Measurements from ENCODE around the gene CLEC1B. TPM values are rescaled to one million over a fixed set of nuclear protein-coding genes. Genes with fewer than 3 reads are reported as not detected.

Gene CLEC1B
- total and polyA plus RNA-seq, 2 donors (not counting 3 experiments of a cell fraction or from before 2014, with no cell fraction given): not detected

DNA sequence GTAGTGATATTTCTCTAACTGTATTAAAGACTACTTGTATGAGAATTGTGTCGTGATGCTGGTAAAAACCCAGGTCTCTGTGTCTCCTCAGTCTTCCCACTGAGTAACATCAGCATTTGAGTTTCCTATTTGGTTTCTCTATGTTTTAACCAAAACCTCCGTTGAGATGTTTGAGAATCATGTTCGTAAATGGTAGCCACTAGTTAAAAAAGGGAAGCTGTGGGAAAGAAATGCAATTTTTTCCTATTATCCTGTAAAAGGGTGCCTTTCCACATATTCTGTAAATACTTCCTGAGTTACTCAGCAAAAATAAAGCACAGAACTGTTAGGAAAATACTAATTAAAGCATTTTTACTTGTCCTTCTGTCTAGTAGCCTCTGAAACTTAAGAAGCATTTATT lies 7.0 kb downstream of the CLEC1B start:
- no TSS peak for BruUV-seq (replicated peaks)
- H3K79me2 ChIP-seq (ENCODE audit: control insufficient read depth, insufficient read depth, low read length): no peaks in the 10 kb centered on the region
- H4K20me1 ChIP-seq (replicated peaks; ENCODE audit: control insufficient read depth, extremely low read depth, insufficient read depth, low read length): no peaks in the 10 kb centered on the region
- no peak overlapping the region for H3K9ac ChIP-seq (replicated peaks; ENCODE audit: extremely low read depth, insufficient read depth, low read length)
- intact Hi-C loops (cut with micrococcal nuclease): no loop called here
- dilution Hi-C loops (cut with MboI; ENCODE audit: extremely low pct_ligation_motif_present, low sequenced_read_pairs): no loop called here
- no peak overlapping the region for H3K4me2 ChIP-seq (ENCODE audit: insufficient read depth, low read length)
- no peak for FAIRE-seq
- no peak overlapping the region for H3K4me3 ChIP-seq (replicated peaks in 1 of 3; ENCODE audit: insufficient read depth in 1 of 3, low read depth in 1 of 3, low read length in 3 of 3)
- H3K36me3 ChIP-seq (ENCODE audit: control insufficient read depth in 2 of 2, extremely low read depth in 1 of 2, insufficient read depth in 2 of 2, low read length in 2 of 2): no peaks in the 10 kb centered on the region
- H3K9me3 ChIP-seq (replicated peaks; ENCODE audit: control insufficient read depth, insufficient read depth, low read length): no peaks in the 10 kb centered on the region
- no peak overlapping the region for H2AFZ ChIP-seq (ENCODE audit: low read depth, low read length)
- peaks cover 0 to 2% of the 10 kb centered on the region in 2 experiments for H3K27me3 ChIP-seq (ENCODE audit: control insufficient read depth in 2 of 2, insufficient read depth in 2 of 2, low read length in 2 of 2)
- TF ChIP-seq, protein P1, sequence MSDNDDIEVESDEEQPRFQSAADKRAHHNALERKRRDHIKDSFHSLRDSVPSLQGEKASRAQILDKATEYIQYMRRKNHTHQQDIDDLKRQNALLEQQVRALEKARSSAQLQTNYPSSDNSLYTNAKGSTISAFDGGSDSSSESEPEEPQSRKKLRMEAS (IDR thresholded peaks at IDR 0.05; ENCODE audit: insufficient read depth, insufficient read length): no peak
- no peak for TF ChIP-seq EZH2 (IDR thresholded peaks at IDR 0.05; ENCODE audit: borderline replicate concordance, low read depth, low read length, severe bottlenecking)
- no peak for TF ChIP-seq MYC (IDR thresholded peaks at IDR 0.05; ENCODE audit: low read depth, low read length)
- TF ChIP-seq FOS (IDR thresholded peaks at IDR 0.05; ENCODE audit: borderline replicate concordance, insufficient read depth, low read length): no peak
- H3K27ac ChIP-seq (ENCODE audit: insufficient read depth, low read depth, low read length): no peak overlapping the region
- no peaks in the 10 kb centered on the region for H3K9me1 ChIP-seq (replicated peaks; ENCODE audit: control insufficient read depth, extremely low read depth, insufficient read depth, low read length)
- DNase-seq (ENCODE audit: low read depth, low spot score): no peak
- ChIA-PET POLR2A (no interaction called here), CTCF (interaction anchor here (1.0 kb wide), 1 partner anchor 11 kb away, joined by 3 read pairs; no protein-coding TSS in a partner anchor)
- no peaks in the 10 kb centered on the region for H3K4me1 ChIP-seq (ENCODE audit: control insufficient read depth, extremely low read depth, insufficient read depth, low read length)

DNA sequence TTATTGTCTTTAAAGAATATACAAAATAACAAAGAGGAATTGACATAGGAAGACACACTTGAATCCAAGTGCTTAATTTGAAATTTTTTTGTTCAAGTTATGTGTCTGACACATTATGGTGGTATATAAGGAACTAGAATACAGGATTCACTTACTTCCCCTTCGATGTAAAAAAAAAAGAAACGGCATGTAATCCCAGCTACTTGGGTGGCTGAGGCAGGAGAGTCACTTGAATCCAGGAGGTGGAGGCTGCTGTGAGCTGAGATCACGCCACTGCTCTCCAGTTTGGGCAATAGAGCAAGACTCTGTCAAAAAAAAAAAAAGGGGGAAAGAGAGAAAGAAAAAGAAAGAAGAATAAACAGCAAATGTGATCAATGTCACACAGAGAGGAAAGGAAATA lies 18.8 kb downstream of the CLEC1B start:
- Histone ChIP-seq H3K9me1 (replicated peaks; ENCODE audit: control insufficient read depth, extremely low read depth, insufficient read depth, low read length) (no peaks in the 10 kb centered on the region), H3K9ac (replicated peaks; ENCODE audit: extremely low read depth, insufficient read depth, low read length) (no peak overlapping the region), H3K4me2 (ENCODE audit: insufficient read depth, low read length) (no peak overlapping the region), H3K27ac (ENCODE audit: insufficient read depth, low read depth, low read length) (no peak overlapping the region), H3K79me2 (ENCODE audit: control insufficient read depth, insufficient read depth, low read length) (no peaks in the 10 kb centered on the region), H3K9me3 (replicated peaks; ENCODE audit: control insufficient read depth, insufficient read depth, low read length) (no peaks in the 10 kb centered on the region), H3K36me3 (ENCODE audit: control insufficient read depth in 2 of 2, extremely low read depth in 1 of 2, insufficient read depth in 2 of 2, low read length in 2 of 2) (no peaks in the 10 kb centered on the region), H2AFZ (ENCODE audit: low read depth, low read length) (no peak overlapping the region), H3K4me3 (replicated peaks in 1 of 3; ENCODE audit: insufficient read depth in 1 of 3, low read depth in 1 of 3, low read length in 3 of 3) (no peak overlapping the region), H3K27me3 (ENCODE audit: control insufficient read depth in 2 of 2, insufficient read depth in 2 of 2, low read length in 2 of 2) (peaks cover 0 to 3% of the 10 kb centered on the region in 2 experiments), H3K4me1 (ENCODE audit: control insufficient read depth, extremely low read depth, insufficient read depth, low read length) (no peaks in the 10 kb centered on the region), H4K20me1 (replicated peaks; ENCODE audit: control insufficient read depth, extremely low read depth, insufficient read depth, low read length) (no peaks in the 10 kb centered on the region)
- DNase-seq (ENCODE audit: low read depth, low spot score) (no peak), FAIRE-seq (no peak)
- POLR2A ChIA-PET: no interaction called here
- dilution Hi-C loops (cut with MboI; ENCODE audit: extremely low pct_ligation_motif_present, low sequenced_read_pairs): no loop called here
- intact Hi-C loops (cut with micrococcal nuclease): no loop called here
- BruUV-seq (replicated peaks): no TSS peak
- CTCF ChIA-PET: interaction anchor here (2.4 kb wide), 1 partner anchor 10 kb away, joined by 5 read pairs; no protein-coding TSS in a partner anchor
- TF ChIP-seq, protein P2, sequence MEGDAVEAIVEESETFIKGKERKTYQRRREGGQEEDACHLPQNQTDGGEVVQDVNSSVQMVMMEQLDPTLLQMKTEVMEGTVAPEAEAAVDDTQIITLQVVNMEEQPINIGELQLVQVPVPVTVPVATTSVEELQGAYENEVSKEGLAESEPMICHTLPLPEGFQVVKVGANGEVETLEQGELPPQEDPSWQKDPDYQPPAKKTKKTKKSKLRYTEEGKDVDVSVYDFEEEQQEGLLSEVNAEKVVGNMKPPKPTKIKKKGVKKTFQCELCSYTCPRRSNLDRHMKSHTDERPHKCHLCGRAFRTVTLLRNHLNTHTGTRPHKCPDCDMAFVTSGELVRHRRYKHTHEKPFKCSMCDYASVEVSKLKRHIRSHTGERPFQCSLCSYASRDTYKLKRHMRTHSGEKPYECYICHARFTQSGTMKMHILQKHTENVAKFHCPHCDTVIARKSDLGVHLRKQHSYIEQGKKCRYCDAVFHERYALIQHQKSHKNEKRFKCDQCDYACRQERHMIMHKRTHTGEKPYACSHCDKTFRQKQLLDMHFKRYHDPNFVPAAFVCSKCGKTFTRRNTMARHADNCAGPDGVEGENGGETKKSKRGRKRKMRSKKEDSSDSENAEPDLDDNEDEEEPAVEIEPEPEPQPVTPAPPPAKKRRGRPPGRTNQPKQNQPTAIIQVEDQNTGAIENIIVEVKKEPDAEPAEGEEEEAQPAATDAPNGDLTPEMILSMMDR (IDR thresholded peaks at IDR 0.05; ENCODE audit: extremely low read depth in 1 of 2, insufficient read depth in 1 of 2, low read depth in 1 of 2, low read length in 2 of 2): no peak
- TF ChIP-seq GATA2 (IDR thresholded peaks at IDR 0.05; ENCODE audit: insufficient read depth, insufficient read length, low read depth, low read length) (no peak), POLR2A (IDR thresholded peaks at IDR 0.05; ENCODE audit: low read depth, low read length) (no peak), EZH2 (IDR thresholded peaks at IDR 0.05; ENCODE audit: borderline replicate concordance, low read depth, low read length, severe bottlenecking) (no peak), FOS (IDR thresholded peaks at IDR 0.05; ENCODE audit: borderline replicate concordance, insufficient read depth, low read length) (no peak), POLR2AphosphoS5 (IDR thresholded peaks at IDR 0.05; ENCODE audit: insufficient read depth, low read depth, low read length) (no peak), MYC (IDR thresholded peaks at IDR 0.05; ENCODE audit: low read depth, low read length) (no peak), JUN (IDR thresholded peaks at IDR 0.05; ENCODE audit: borderline replicate concordance, insufficient read depth, insufficient read length, low read depth) (no peak)
- TF ChIP-seq, protein P1 (IDR thresholded peaks at IDR 0.05; ENCODE audit: insufficient read depth, insufficient read length): no peak
